ENCODE measurements around the gene MOGAT3. TPM values are rescaled to one million over a fixed set of nuclear protein-coding genes. Genes with fewer than 3 reads are reported as not detected.

Gene MOGAT3
- total RNA-seq, 1 experiment from 2014 or later: 0.15 TPM

DNA sequence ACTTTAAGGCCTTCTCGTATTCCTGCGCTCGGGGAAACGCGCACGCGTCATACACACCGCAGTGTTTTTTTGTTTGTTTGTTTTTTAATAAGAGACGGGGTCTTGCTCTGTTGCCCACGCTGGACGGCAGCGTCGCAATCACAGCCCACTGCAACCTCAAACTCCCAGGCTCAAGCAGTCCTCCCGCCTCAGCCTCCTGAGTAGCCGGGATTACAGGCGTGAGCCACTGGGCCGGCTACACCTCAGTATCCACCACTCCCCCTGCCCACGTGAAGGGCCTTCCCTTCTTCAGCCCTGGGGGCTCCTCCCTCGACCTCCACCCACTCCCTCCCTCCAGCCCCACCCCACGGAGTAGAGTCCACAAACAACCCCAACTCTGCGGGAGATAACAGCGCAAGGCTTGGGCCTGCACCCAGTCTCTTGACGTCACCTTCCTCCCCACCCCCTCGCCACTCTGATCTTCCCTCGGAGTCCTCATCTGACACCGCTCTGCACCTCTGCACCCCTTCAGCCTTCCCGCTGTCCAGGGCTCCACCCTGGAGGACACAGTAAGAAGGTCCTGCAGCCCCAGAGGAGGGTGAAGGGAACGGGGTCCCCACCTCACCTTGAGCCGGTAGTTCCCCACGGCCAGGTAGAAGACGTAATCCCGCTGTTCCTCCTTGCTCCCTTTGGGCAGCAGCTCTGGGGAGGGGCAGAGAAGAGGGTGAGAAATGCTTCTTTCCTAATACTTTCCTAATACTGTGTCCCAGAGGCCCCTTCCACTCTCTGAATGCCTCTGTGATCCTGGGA is 39.6 kb upstream of the MOGAT3 start:
- TF ChIP-seq CTCF (conservative IDR thresholded peaks at IDR 0.05): no peak
- Histone ChIP-seq H3K4ac (ENCODE audit: low read depth, low read length) (no peak overlapping the region), H2AK5ac (ENCODE audit: insufficient read length, low read length) (no peak overlapping the region), H3K79me1 (ENCODE audit: insufficient read depth, low read depth, low read length, poor library complexity, severe bottlenecking) (no peaks in the 10 kb centered on the region), H3K14ac (ENCODE audit: insufficient read depth, low read length) (no peak overlapping the region), H4K5ac (ENCODE audit: insufficient read length, low read depth, low read length) (no peak overlapping the region), H3K27me3 (ENCODE audit: insufficient read depth, low read length) (no peaks in the 10 kb centered on the region), H3K23ac (ENCODE audit: insufficient read length, low read depth, low read length) (no peak overlapping the region), H2BK15ac (ENCODE audit: low read depth, low read length) (no peak overlapping the region), H2BK120ac (ENCODE audit: low read depth, low read length, poor library complexity, severe bottlenecking) (no peak overlapping the region), H4K20me1 (ENCODE audit: control insufficient read depth, insufficient read depth, insufficient read length) (peaks cover 4% of the 10 kb centered on the region), H4K8ac (replicated peaks; ENCODE audit: insufficient read length, low read depth, low read length) (no peak overlapping the region), H3K27ac (ENCODE audit: insufficient read length, low read depth, low read length) (no peak overlapping the region), H2AFZ (ENCODE audit: low read length) (no peak overlapping the region), H3K4me1 (ENCODE audit: insufficient read depth, low read length) (no peaks in the 10 kb centered on the region), H2BK12ac (ENCODE audit: insufficient read length, low read depth, low read length) (no peak overlapping the region), H3K23me2 (ENCODE audit: insufficient read length, low read depth, low read length, poor library complexity, severe bottlenecking) (peaks cover 8% of the 10 kb centered on the region), H3K79me2 (ENCODE audit: insufficient read depth, low read length) (no peaks in the 10 kb centered on the region), H3K18ac (ENCODE audit: insufficient read length, low read depth, low read length) (no peak overlapping the region), H2BK20ac (ENCODE audit: low read depth, low read length, poor library complexity, severe bottlenecking) (no peak overlapping the region), H3K56ac (ENCODE audit: insufficient read length, low read depth, low read length) (no peak overlapping the region), H3K9ac (ENCODE audit: extremely low read depth, insufficient read length, low read length) (no peak overlapping the region), H3K9me3 (ENCODE audit: control insufficient read depth, low read depth, low read length) (no peaks in the 10 kb centered on the region), H3K4me2 (ENCODE audit: insufficient read depth, insufficient read length, low read length) (no peak overlapping the region), H4K91ac (ENCODE audit: insufficient read length, low read depth, low read length) (no peak overlapping the region), H3T11ph (ENCODE audit: low read length) (no peak overlapping the region), H2BK5ac (ENCODE audit: insufficient read length, low read length) (no peak overlapping the region)
- Mint-ChIP-seq H3K27me3 (ENCODE audit: low read depth) (no peaks in the 10 kb centered on the region), H3K36me3 (ENCODE audit: insufficient read depth in 1 of 3, low read depth in 3 of 3) (peaks cover 3 to 29% (median 4%) of the 10 kb centered on the region in 3 experiments; a peak in 5 of 7 replicates), H3K27ac (0 out of 7 replicates have a peak overlapping the region, but pooled peaks of 1 of the 3 experiments have one; percentile 74), H3K4me3 (no peak overlapping the region), H3K4me1 (peaks cover 14 to 28% of the 10 kb centered on the region in 2 experiments), H3K9me3 (no peaks in the 10 kb centered on the region)
- no peak for DNase-seq
- WGBS (ENCODE audit: extremely low coverage, insufficient read length, low lambda C conversion rate): no CpG with 5 or more reads among the region's 32 CpGs
